ENCODE results near the gene HS3ST2. TPM values are rescaled to one million over a fixed set of nuclear protein-coding genes. Genes with fewer than 3 reads are reported as not detected.

The HS3ST2 gene
- total and polyA plus RNA-seq, 2 donors (not counting 3 experiments of a cell fraction or from before 2014, with no cell fraction given), result not detected

DNA sequence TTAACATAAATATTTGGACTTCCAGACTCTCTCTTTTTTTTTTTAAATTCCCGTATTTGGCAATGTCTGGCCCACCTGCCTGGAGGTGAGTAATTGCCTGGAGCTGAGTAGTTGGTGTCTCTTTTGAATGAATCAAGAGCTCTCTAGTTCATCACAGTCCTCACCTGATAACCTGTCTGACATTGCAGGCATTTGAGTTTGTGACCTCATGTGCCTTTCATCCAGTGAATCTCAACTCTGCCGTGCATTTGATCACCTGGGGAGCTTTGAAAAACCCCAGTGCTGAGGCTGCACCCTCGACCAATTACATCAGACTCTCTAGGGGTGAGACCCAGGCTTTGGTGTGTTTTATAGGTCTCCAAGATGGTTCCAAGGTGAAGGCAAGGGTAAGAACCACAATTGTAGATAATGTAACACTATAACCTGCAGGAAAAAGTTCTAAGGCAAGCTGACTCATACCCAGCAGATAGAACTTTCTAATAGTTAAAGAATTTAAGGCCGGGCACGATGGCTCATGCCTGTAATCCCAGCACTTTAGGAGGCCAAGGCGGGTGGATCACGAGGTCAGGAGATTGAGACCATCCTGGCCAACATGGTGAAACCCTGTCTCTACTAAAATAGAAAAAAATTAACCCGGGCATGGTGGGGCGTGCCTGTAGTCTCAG lies 24.5 kb upstream of the HS3ST2 start:
- Histone ChIP-seq H2AFZ (ENCODE audit: low read depth, low read length) (no peak overlapping the region), H3K9ac (replicated peaks; ENCODE audit: extremely low read depth, insufficient read depth, low read length) (no peak overlapping the region), H4K20me1 (replicated peaks; ENCODE audit: control insufficient read depth, extremely low read depth, insufficient read depth, low read length) (no peaks in the 10 kb centered on the region), H3K27ac (ENCODE audit: insufficient read depth, low read depth, low read length) (no peak overlapping the region), H3K9me1 (replicated peaks; ENCODE audit: control insufficient read depth, extremely low read depth, insufficient read depth, low read length) (no peaks in the 10 kb centered on the region), H3K4me1 (ENCODE audit: control insufficient read depth, extremely low read depth, insufficient read depth, low read length) (no peaks in the 10 kb centered on the region), H3K36me3 (ENCODE audit: control insufficient read depth in 2 of 2, extremely low read depth in 1 of 2, insufficient read depth in 2 of 2, low read length in 2 of 2) (no peaks in the 10 kb centered on the region), H3K9me3 (replicated peaks; ENCODE audit: control insufficient read depth, insufficient read depth, low read length) (no peaks in the 10 kb centered on the region), H3K4me2 (ENCODE audit: insufficient read depth, low read length) (no peak overlapping the region), H3K79me2 (ENCODE audit: control insufficient read depth, insufficient read depth, low read length) (no peaks in the 10 kb centered on the region), H3K27me3 (ENCODE audit: control insufficient read depth in 2 of 2, insufficient read depth in 2 of 2, low read length in 2 of 2) (no peaks in the 10 kb centered on the region), H3K4me3 (replicated peaks in 1 of 3; ENCODE audit: insufficient read depth in 1 of 3, low read depth in 1 of 3, low read length in 3 of 3) (no peak overlapping the region)
- no TSS peak for BruUV-seq (replicated peaks)
- dilution Hi-C loops (cut with MboI; ENCODE audit: extremely low pct_ligation_motif_present, low sequenced_read_pairs), result no loop called here
- TF ChIP-seq POLR2A (IDR thresholded peaks at IDR 0.05; ENCODE audit: low read depth, low read length) (no peak), JUN (IDR thresholded peaks at IDR 0.05; ENCODE audit: borderline replicate concordance, insufficient read depth, insufficient read length, low read depth) (no peak)
- TF ChIP-seq, protein P1, sequence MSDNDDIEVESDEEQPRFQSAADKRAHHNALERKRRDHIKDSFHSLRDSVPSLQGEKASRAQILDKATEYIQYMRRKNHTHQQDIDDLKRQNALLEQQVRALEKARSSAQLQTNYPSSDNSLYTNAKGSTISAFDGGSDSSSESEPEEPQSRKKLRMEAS (IDR thresholded peaks at IDR 0.05; ENCODE audit: insufficient read depth, insufficient read length), result no peak
- DNase-seq (ENCODE audit: low read depth, low spot score) (no peak), FAIRE-seq (no peak)
- CTCF ChIA-PET, result no interaction called here
- POLR2A ChIA-PET, result no interaction called here
- intact Hi-C loops (cut with micrococcal nuclease), result no loop called here

DNA sequence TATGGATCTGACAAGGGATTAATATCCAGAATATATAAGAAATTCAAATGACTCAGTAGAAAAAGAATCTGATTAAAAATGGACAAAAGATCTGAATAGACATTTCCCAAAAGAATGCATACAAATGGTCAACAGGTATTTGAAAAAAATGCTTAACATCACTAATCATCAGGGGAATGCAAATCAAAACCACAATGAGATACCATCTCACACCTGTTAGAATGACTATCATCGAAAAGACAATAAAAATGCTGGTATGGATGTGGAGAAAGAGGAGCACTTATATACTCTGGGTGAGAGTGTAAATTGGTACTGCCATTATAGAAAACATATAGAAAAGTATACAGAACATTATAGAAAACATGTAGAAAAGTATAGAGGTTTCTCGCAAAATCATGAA lies 16.4 kb upstream of the HS3ST2 start:
- Histone ChIP-seq H4K20me1 (replicated peaks; ENCODE audit: control insufficient read depth, extremely low read depth, insufficient read depth, low read length) (no peaks in the 10 kb centered on the region), H3K9me3 (replicated peaks; ENCODE audit: control insufficient read depth, insufficient read depth, low read length) (no peaks in the 10 kb centered on the region), H3K4me2 (ENCODE audit: insufficient read depth, low read length) (no peak overlapping the region), H3K4me3 (replicated peaks in 1 of 3; ENCODE audit: insufficient read depth in 1 of 3, low read depth in 1 of 3, low read length in 3 of 3) (no peak overlapping the region), H3K79me2 (ENCODE audit: control insufficient read depth, insufficient read depth, low read length) (no peaks in the 10 kb centered on the region), H3K36me3 (ENCODE audit: control insufficient read depth in 2 of 2, extremely low read depth in 1 of 2, insufficient read depth in 2 of 2, low read length in 2 of 2) (no peaks in the 10 kb centered on the region), H3K4me1 (ENCODE audit: control insufficient read depth, extremely low read depth, insufficient read depth, low read length) (no peaks in the 10 kb centered on the region), H2AFZ (ENCODE audit: low read depth, low read length) (no peak overlapping the region), H3K27me3 (ENCODE audit: control insufficient read depth in 2 of 2, insufficient read depth in 2 of 2, low read length in 2 of 2) (no peaks in the 10 kb centered on the region), H3K9ac (replicated peaks; ENCODE audit: extremely low read depth, insufficient read depth, low read length) (no peak overlapping the region), H3K27ac (ENCODE audit: insufficient read depth, low read depth, low read length) (no peak overlapping the region), H3K9me1 (replicated peaks; ENCODE audit: control insufficient read depth, extremely low read depth, insufficient read depth, low read length) (no peaks in the 10 kb centered on the region)
- no TSS peak for BruUV-seq (replicated peaks)
- no peak for DNase-seq (ENCODE audit: low read depth, low spot score)
- FAIRE-seq, result no peak
- CTCF ChIA-PET, result no interaction called here
- intact Hi-C loops (cut with micrococcal nuclease), result no loop called here
- TF ChIP-seq GATA2 (IDR thresholded peaks at IDR 0.05; ENCODE audit: insufficient read depth, insufficient read length, low read depth, low read length) (no peak), POLR2A (IDR thresholded peaks at IDR 0.05; ENCODE audit: low read depth, low read length) (no peak), POLR2AphosphoS5 (IDR thresholded peaks at IDR 0.05; ENCODE audit: insufficient read depth, low read depth, low read length) (no peak), FOS (IDR thresholded peaks at IDR 0.05; ENCODE audit: borderline replicate concordance, insufficient read depth, low read length) (no peak), JUN (IDR thresholded peaks at IDR 0.05; ENCODE audit: borderline replicate concordance, insufficient read depth, insufficient read length, low read depth) (no peak)
- TF ChIP-seq, protein P1 (IDR thresholded peaks at IDR 0.05; ENCODE audit: insufficient read depth, insufficient read length), result no peak
- TF ChIP-seq, protein P2, sequence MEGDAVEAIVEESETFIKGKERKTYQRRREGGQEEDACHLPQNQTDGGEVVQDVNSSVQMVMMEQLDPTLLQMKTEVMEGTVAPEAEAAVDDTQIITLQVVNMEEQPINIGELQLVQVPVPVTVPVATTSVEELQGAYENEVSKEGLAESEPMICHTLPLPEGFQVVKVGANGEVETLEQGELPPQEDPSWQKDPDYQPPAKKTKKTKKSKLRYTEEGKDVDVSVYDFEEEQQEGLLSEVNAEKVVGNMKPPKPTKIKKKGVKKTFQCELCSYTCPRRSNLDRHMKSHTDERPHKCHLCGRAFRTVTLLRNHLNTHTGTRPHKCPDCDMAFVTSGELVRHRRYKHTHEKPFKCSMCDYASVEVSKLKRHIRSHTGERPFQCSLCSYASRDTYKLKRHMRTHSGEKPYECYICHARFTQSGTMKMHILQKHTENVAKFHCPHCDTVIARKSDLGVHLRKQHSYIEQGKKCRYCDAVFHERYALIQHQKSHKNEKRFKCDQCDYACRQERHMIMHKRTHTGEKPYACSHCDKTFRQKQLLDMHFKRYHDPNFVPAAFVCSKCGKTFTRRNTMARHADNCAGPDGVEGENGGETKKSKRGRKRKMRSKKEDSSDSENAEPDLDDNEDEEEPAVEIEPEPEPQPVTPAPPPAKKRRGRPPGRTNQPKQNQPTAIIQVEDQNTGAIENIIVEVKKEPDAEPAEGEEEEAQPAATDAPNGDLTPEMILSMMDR (IDR thresholded peaks at IDR 0.05; ENCODE audit: extremely low read depth in 1 of 2, insufficient read depth in 1 of 2, low read depth in 1 of 2, low read length in 2 of 2), result no peak
- POLR2A ChIA-PET, result no interaction called here
- dilution Hi-C loops (cut with MboI; ENCODE audit: extremely low pct_ligation_motif_present, low sequenced_read_pairs), result no loop called here

Measured in endothelial cell of umbilical vein (primary cell).